Measurements from ENCODE around the gene SEPTIN12.

SEPTIN12 gene

DNA sequence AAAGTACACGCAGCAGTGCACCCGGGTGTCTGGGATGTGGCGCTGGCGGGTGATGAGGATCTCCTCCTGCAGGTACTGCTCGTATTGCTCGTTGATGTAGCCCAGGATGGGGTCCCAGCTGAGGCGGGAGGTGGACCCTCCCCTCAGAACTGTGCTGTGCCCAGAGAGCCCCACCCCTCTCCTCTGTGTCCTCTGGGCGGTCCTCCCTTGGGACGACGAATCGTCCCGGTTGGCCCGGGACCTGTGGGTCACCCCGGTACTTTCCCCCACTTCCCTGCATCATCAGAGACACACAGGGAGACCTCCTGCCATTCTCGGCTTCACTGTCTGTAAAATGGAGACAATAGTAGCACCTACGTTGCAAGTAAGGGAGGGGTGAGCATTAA lies 4.2 kb downstream of the SEPTIN12 start:
- no peak for DNase-seq

DNA sequence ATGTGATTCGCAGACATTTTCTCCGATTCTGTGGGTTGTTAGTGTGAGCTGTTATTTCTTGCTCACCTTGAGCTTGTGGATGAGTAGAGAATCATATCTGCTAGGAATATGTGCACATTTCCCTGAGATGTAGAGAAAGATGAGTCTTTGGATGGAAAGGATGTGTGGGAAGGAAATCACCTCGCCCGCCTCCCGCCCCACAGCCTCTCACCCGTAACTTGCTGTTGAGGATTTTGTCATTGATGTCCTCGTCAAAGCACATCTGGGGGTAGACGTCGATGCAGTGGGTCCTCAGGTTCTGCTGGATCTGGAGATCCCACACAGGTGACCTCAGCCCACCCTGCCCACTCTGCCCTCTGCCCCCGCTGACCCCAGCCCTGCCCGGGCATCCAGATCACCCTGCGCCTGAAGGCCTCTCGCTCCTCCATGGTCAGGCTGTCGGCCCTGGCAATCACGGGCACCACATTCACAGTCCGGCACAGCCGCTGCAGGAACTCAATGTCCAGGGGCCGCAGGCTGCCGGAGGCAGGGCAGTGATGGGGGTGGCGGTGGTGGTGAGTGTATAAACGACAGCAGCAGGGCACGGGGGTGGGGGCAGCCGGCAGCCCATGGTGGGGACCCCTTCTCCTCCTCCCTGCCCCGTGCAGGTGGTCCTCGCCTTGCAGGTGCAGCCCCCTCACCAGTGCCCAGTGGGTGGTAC lies 4.7 kb downstream of the SEPTIN12 start:
- DNase-seq = no peak

DNA sequence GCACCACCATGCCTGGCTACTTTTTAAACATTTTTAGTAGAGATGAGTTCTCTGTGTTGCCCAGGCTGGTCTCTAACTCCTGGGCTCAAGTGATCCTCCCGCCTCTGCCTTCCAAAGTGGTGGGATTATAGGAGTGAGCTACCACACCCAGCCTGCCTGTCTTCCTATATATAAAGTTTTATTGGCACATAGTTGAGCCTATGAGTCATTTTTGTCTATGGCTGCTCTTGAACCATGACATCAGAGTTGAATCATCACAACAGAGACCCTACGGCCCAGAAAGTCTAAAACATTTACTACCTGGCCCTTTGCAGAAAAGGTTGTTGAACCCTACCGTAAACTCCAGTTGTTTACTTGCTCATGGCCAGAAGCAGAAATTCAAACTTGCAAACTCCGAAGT lies 7.9 kb downstream of the SEPTIN12 start:
- DNase-seq = no peak

DNA sequence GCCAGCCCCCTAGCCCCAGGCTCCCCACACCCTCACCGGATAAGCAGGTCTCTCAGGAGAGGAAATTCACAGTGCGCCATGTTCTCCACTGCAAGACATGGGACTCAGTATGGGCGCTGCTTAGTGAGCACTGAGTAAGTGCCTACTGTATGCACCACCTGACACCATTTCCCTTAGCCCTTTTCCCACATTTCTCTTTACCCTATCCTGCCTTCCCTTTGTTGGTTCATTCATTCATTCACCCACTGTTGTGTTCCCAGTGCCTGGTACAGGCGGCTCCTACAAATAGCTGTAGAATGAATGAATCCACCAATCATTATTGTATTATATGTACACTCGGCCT lies 10.1 kb downstream of the SEPTIN12 start:
- DNase-seq = no peak

DNA sequence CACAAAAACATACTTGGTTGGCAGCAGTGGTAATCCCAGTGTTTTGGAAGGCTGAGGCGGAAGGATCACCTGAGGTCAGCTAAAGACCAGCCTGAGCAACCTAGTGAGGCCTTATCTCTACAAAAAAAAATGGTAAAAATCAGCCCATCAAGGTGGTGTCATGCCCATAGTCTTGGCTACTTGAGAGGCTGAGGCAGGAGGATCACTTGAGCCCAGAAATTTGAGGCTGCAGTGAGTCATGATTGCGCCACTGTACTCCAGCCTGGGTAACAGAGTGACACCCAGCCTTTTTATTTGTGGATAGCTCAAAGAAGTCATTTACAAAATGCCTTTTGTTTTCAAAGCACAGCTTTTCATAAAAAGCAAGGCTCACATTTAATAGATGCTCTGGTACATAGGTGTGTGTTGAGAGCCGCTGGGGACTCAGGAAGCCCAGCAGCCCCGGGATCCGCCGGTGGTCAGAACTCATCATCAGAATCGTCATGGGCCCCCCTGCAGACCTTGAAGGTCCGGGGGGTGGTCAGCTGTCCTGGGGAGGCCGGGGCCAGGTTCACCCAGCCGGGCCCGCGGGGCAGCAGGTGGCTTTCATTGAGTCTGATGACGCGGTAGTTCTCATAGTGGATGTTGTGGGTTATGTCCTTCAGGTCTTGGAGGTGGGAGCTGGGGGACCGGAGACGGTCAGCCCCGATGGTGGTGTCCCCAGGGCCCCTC lies 10.7 kb downstream of the SEPTIN12 start:
- no peak for DNase-seq

DNA sequence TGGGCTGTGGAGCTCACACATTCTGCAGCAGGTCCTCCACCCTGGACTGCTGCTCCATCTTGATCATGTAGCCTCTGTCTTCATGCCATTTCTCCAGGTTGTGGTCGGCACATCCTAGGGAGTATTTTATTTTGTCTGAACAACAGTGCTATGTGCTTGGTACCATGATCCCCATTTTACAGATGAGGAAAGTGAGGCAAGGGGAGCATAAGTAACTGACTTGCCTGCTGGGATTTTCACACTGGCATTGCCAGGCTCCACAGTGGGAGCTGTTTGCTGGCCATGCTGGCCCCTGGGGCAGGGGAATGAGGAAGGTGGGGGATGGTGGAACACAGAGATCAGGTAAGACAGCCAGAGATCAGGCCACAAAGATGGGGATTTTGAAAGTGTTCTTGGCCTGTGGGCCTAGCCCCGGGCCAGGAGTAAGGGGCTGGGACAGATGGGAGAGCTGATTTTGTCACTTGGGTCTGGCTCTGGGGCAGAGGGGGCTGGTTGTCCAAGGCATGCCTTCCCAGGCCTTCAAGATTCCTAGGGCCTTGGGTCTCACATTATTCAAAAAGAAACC lies 11.9 kb downstream of the SEPTIN12 start:
- no peak for DNase-seq

DNA sequence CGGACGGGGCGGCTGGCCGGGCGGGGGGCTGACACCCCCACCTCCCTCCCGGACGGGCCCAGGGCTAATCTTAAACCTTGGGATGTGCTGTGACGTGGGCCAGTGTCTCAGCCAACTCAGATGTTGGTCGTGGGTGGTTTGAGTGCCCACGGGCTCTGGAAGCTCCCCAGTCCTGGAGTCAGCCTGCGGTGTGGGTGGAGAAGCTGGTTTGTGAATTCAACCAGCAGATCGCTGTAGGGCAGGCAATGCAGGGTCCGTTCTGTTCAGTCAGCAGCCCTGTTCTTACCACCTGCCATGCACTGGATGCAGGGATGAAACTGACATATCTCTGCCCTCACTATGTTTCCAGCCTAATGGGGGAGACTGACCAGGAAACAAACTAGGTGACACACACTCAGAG lies 13.1 kb downstream of the SEPTIN12 start:
- no peak for DNase-seq

DNA sequence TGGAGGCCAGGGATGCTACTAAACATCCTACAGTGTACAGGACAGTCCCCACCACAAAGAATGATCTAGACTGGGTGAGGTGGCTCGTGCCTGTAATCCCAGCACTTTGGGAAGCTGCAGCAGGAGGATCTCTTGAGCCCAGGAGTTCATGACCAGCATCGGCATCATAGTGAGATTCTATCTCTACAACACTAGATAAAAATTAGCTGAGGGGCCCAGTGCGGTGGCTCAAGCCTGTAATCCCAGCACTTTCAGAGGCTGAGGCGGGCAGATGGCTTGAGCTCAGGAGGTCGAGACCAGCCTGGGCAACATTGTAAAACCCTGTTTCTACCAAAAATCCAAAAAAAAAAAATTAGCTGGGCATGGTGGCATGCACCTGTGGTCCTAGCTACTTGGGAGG lies 15.8 kb downstream of the SEPTIN12 start:
- DNase-seq = no peak

DNA sequence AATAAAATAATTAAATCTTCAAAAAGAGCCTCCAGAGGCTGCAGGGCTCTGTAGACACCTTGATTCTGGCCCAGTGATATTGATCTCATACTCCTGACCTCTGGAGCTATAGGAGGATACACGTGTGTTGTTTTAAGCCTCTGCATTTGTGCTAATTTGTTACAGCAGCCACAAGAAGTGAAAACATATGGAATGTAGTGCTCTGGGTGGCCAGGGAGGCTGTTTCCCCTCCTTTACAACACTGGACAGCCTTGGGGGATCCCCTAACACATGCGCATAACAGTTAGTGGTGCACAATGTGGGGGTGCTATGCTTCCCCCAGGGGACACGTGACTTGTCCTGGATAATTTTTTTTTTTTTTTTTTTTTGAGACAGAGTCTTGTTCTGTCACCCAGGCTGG lies 16.5 kb downstream of the SEPTIN12 start:
- no peak for DNase-seq

DNA sequence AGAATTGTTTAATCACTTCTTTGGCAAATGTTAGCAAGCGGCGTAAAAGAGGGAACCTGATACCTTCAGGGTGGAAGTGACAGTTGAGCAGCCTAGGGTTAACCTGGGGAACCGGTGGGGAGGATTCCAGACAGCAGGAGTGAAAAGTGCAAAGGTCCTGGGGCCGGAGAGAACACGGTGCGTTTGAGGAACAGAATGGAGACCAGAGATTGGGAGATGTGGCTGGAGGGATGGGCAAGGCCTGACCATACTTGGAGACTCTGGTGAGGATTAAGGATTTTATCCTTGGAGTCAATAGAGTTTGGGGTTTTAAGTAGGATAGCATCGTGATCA lies 18.9 kb downstream of the SEPTIN12 start:
- DNase-seq = no peak

DNA sequence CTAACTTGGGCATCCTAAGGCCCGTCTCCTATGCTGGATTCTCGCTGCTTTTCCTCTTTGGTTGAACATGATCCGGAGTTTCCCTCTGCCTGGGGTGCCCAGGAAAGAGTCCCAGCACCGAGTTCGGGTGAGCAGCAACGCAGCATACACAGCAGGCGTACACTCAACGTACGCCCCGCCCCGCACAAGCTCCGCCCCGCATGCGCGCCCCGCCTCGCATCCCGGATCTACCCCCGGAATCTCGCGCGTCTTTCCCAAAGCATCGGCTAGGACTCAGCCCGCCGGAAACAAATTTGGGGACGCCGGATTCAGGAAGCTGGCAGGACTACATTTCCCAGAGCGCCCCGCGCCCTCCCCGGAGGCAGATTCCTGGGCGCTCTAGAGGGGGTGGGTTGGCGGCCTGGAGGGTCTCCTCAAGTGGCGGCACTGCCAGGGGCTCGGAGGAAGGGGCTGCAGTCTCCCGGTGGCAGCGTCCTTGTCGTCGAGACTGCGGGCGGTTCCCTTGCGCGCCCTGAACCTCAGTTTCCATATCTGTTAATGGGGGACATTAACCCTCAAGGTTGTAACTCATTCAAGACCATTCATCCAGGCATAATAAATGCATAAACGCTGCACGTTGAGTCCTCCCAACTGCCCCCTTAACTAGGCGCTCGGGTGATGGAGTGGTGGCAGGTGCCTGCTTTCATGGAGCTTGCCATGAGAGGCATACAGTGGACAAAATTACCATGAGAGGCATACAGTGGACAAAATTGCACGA lies 19.4 kb downstream of the SEPTIN12 start:
- DNase-seq = peak; percentile 98

DNA sequence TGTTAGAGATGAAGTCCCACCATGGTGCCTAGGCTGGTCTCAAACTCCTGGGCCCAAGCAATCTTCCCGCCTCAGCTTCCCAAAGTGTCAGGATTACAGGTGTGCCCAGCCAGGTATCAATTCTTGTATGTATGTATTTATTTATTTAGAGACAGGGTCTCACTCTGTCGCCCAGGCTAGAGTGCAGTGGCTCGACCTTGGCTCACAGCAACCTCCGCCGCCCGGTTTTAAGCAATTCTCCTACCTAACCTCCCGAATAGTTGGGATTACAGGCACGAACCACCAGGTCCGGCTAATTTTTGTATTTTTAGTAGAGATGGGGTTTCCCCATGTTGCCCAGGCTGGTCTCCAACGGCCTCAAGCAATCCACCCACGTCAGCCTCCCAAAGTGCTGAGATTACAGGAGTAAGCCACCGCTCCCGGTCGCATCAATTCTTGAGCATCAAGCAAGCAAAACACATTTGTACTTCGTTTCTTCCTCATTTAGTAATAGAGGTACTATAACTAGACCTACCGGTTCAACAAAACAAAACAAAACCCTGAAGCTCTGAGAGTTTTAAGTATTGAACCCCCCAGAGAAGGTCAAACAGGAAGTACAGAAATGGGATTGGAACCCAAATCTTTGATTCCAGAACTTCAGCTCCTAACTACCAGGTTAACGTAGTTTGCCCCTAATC lies 20.1 kb downstream of the SEPTIN12 start:
- no peak for DNase-seq

DNA sequence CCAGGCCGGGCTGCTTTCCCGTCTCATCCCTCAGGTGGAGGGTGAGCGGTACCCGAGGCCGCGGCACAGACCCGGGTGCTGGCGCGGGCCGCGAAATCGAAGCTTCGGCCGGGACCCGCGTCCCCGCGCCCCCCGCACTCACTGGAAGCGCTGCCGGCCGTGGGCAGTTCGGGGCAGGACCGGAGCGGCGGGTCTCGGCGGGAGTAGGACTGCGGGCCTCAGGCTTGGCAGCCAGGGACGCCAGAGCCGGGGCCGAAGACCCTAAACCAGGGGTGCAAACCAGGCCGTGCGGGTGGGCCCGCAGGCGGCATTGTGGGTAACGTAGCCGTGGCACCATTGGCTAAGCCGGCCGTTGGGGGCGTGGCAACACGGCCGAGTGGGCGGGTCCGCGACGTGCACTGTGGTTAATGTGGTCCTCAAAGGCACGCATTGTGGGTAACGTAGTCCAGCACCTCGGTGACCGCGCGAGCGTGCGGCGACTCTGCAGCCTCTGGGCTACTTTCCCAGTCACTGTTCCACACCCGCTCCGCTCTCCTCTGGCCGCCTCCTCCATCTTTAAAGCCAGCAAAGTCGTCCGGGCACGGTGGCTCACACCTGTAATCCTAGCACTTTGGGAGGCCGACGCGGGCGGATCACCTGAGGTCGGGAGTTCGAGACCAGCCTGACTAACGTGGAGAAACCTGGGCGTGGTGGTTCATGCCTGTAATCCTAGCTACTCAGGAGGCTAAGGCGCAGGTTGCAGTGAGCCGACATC lies 21.1 kb downstream of the SEPTIN12 start, which contains the start of gene ZNF500:
ZNF500 (minus strand) TSS at position 288 of the 754 bp plus-strand sequence. CDS start 1,184 bp downstream, outside the sequence.
- peak; percentile 99 for DNase-seq

DNA sequence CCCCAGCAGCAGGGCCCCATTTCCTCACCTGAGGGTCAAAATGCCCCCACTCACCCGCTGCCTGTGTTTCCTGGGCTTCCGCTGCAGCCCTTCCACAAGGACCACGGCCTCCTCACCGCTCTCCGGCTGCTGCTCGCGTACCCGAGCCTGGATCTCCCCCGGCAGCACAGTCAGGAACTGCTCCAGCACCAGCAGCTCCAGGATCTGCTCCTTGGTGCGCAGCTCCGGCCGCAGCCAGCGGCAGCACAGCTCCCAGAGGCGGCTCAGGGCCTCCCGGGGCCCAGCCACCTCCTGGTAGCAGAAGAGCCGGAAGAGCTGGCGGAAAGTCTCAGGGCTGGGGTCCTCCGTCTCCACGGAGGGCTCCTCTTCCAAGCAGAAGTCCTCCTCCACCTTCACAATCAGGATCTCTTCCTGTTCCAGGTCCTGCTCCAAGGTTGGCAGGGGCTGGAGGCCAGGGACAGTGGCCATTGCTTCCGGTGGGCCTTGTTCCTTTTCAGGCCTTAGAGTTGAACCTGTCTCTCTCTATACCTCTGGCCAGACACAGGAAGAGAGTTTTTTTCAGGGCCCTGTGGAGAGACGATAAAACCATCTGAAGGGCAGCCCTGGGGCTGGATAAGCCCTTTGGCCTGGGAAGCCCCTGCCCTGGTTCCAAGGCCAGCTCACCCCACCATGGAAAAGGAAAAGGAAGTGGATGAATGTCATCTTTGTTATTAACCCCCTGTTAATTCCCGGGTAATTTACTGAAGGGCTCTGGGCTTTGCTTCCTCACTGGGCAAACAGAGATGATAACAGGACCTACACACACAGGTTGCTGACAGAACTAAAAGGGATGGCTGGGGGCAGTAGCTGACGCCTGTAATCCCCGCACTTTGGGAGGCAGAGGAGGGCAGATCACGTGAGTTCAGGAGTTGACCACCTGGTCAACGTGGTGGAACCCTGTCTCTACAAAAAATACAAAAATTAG lies 22.4 kb downstream of the SEPTIN12 start:
- DNase-seq = no peak

DNA sequence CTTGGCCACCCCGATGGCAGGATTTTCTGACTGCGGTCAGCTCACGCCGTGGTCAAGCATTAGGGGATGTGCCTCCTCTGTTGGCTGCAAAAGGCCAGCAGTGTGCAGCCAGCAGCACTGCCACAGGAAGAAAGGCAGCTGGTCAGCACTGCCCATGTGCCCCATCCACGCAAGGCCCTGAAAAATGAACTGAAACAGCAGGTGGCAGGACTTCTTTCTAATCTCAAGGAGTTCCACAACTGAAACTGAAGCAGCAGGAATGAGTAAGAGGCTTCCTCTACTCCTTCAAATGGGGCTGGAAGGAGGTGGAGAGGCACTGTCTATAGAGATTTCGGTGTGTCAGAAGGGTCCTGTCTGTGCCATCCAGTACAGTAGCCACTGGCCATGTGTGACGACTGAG lies 24.4 kb downstream of the SEPTIN12 start:
- DNase-seq = no peak

DNA sequence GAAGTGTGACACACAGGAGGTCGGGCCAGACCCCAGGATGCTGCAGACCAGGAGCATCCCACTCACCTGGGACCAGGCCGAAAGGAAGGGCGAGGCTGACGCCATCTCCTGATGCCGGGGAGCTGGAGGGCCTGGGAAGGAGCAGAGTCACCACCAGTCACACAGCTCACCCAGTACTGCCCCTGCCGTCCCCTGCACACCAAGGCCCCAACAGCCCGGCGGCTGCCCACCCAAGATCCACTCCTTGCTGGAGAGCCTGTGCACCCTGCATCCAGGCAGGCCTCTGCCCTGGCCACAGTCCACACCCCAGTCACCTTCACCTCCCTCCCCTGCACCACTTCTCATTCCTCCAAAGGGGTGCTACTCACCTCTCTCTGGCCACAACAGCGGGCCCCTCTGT lies 25.9 kb downstream of the SEPTIN12 start:
- DNase-seq = no peak

DNA sequence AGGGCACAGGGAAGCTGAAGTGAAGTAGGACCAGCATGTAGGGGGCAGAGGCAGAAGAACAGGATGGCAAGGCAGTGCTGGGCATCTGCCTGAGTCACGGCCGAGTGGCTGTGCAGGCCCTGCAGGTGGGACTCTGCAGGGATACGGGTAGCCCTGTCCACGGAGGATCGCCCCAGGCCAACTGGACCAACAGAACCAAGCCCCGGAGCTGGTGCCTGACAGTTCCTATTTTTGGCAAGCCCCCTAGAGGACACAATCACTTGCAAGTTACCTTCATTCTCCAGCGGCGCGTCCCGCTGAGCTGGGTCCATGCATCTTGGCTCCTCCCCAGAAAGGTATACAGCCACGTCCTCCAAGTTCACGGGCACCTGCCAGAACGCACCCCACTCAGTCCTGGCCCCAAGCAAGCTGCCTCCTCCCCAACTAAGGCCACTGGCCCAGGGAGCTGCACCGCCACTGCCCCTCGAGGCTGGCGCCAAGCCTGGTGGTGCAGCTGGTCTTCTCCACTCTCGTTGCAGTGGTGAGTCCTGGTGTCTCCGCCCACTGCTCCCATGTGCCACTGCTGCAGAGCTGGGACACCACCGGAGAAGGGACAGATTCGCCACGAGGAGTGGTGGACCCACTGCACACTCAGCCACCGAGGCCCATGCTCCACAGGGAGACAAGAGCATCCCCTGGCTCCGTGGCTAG lies 27.8 kb downstream of the SEPTIN12 start:
- no peak for DNase-seq

DNA sequence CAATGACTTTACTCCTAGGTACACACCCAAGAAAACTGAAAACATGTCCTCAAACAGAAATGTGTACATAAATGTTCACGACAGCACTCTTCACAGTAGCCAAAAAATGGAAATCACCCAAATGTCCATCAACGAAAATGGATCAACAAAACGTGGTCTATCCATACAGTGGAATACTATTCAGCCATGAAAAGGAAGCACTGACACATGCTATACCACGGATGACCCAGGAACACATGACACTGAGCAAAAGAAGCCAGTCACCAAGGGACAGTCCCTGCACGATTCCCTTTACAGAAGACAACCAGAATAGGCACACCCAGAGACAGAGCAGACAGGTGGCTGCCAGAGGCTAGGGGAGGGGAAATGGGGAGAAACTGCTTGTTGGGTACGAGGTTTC lies 32.5 kb downstream of the SEPTIN12 start:
- no peak for DNase-seq

DNA sequence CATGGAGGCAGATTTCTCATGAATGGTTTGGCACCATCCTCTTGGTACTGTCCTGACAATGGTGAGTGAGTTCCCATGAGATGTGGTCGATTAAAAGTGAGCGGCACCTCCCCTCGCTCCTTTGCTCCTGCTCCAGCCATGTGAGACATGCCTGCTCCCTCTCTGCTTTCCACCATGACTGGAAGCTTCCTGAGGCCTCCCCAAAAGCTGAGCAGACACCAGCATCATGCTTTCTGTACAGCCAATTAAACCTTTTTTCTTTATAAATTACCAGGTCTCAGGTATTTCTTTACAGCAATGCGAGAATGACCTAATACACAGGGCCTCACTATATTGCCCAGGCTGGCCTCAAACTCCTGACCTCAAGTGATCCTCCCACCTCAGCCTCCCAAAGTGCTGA lies 33.3 kb downstream of the SEPTIN12 start:
- no peak for DNase-seq

DNA sequence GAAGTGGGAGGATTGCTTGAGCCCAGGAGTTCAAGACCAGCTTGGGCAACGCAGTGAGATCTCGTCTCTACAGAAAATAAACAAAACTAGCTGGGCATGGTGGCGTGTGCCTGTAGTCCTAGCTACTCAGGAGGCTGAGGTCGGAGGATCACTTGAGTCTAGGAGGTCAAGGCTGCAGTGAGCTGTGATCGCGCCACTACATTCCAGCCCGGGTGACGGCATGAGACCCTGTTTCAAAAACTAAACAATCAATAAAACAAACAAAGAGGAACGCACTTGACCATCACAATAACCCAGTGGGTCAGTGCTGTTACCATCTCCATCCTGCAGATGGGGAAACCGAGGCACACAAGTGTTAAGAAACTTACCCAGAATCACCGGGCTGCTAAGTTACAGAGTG lies 34.9 kb downstream of the SEPTIN12 start:
- DNase-seq = no peak
